Stimulated activated CD8-positive, alpha-beta memory T cell treated with anti-CD3 and anti-CD28 coated beads, Interleukin-12 subunit alpha, Interleukin-12 subunit beta, amount 100 ng/mL, for 1 hour (primary cell): ENCODE results near the gene FLOT1.
A peak's percentile ranks its signal among the peaks of the same experiment; 100 is the strongest.
"Not testable (repeated sequence)": the region's sequence is repeated elsewhere in the genome, so short reads cannot be mapped to it uniquely, and the experiment has no call there.

Experiments
- DNase-seq: peaks from one replicate; pipeline ENCODE4 v3.0.0-alpha.2; 2020; ENCODE audit warnings: low read depth

The FLOT1 gene

GRCh38 chr6:30723159-30723842 is 19.2 kb downstream of the FLOT1 start:
- DNase-seq = not testable (repeated sequence)

DNA sequence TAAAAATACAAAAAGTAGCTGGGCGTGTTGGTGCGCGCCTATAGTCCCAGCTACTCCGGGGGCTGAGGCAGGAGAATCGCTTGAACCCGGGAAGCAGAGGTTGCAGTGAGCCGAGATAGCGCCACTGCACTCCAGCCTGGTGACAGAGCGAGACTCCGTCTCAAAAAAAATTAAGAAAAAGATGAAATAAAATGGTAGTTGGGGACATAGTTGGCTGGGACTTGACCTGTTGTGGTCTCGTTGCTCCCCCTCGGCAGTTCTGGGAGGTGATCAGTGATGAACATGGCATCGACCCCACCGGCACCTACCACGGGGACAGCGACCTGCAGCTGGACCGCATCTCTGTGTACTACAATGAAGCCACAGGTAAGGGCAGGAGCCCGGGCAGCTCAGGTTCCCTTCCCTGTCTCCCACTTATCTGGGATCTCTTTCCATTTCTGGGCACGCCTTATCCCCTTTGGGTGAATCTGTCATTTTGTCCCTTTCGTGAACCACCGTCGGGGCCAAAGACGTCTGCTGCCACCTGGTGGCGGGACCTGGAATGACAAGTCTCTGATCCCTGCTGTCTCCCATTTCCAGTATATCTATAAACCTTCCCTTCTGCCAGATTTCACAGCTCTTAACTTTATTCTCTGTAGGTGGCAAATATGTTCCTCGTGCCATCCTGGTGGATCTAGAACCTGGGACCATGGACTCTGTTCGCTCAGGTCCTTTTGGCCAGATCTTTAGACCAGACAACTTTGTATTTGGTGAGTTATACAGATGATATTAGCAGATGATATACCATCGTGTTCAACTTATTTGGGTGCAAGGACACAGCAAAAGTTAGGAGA is 20.0 kb downstream of the FLOT1 start:
- peak; percentile 80 for DNase-seq

DNA sequence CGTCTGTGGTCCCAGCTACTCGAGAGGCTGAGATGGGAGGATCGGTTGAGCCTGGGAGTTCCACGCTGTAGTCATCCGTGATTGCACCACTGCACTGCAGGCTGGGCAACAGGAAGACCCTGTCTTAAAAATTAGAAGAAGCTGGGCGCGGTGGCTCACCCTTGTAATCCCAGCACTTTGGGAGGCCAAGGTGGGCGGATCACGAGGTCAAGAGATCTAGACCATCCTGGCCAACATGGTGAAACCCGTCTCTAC is 20.5 kb downstream of the FLOT1 start:
- DNase-seq = not testable (repeated sequence)

DNA sequence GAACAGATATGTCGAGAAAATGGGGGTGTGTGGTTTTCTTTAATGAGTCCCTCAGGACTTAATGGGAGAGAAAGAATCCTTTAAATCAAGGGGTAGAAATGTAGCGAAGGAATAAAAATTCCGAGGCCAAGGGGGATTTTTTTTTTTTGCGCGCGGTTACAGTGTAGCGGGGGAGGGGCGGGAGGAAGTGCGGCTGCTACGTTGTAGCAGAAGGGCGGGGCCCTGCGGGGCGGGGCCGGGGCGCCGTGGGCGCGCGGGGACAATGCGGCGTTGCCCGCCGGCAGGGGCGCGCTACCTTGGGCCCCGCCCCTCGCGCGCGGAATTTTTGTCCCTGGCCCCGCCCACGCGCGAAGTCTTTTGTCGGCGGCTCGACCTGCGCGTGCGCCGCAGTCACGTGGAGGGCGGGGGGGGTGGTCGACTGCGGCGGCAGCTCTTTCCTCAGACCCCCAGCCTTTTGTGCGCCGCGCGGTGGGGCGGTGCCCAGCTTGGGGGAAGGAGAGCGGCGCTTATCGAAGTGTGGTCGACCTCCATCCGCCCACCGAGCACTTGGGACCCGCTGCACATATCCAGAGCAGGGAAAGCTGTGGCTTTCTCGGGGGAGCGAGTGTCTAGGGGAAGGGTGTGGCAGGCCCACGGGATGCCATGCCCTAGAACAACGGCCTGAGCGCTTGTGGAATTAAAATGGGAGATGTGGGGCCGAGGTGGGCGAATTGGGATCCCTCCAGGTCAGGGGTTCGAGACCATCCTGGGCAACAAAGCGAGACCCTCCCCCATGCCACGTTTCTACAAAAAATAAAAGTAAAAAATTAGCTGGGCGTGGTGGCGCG is 21.1 kb downstream of the FLOT1 start:
- DNase-seq = peak; percentile 93

GRCh38 chr6:30720738-30721197 is 21.7 kb downstream of the FLOT1 start:
- no peak for DNase-seq

- DNase-seq = peak; percentile 90
Measured at GRCh38 chr6:30719791-30720737, 22.4 kb downstream of the FLOT1 start, which contains the start of gene TUBB. TUBB (plus strand) TSS chr6:30720352; CDS start chr6:30720507, 155 bp downstream.

DNA sequence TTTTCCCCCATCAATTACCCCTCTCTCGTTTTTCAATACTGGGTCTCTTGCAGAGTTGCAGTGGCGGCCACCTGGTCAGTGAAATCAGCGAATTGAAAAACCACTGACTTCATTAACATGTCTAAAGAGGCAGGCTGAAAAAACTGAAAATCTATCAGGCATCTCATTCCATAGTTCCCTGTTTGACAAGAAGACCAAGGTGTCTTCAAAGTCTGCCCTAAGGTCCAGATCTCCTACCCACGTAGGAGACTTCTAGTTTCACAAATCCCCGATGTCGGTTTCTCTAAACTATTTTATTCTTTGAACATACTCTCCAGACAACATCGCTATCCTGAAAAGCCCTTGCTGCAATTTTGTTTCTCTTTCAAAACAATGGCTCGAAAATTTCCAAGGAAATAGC is 23.1 kb downstream of the FLOT1 start:
- DNase-seq = no peak

- DNase-seq = not testable (repeated sequence)
Measured at GRCh38 chr6:30717845-30718720, 24.4 kb downstream of the FLOT1 start.

- peak; percentile 97 for DNase-seq
Measured at GRCh38 chr6:30717129-30717844, 25.2 kb downstream of the FLOT1 start, which contains the start of gene MDC1. MDC1 (minus strand) TSS chr6:30717281; CDS start chr6:30715175, 2,106 bp downstream.

GRCh38 chr6:30716879-30717128 is 25.7 kb downstream of the FLOT1 start:
- no peak for DNase-seq

GRCh38 chr6:30714263-30714662 is 28.2 kb downstream of the FLOT1 start:
- no peak for DNase-seq

DNA sequence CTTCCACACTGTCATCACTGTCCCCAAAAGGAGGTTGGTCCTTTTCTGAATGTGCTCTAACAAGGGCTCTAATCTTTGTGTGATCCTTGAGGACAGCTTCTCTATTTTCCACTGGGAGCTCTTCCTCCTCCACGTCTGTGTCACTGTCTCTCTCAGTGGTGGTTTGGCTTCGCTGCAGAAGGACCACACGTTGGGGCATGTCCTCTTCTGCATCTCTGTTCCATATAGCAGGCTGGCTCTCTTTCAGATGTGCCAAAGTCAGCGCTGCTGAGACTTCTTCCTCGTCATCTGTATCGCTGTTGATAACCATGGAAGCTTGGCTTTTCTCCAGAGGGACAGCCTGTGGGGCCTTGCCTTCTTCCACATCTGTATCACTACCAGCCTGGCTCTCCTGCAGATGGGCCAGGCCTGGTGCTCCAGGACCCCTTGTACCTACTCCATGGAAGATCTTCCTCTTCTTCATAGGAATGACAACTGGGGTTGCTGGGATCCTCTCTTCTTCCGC is 30.0 kb downstream of the FLOT1 start:
- no peak for DNase-seq

DNA sequence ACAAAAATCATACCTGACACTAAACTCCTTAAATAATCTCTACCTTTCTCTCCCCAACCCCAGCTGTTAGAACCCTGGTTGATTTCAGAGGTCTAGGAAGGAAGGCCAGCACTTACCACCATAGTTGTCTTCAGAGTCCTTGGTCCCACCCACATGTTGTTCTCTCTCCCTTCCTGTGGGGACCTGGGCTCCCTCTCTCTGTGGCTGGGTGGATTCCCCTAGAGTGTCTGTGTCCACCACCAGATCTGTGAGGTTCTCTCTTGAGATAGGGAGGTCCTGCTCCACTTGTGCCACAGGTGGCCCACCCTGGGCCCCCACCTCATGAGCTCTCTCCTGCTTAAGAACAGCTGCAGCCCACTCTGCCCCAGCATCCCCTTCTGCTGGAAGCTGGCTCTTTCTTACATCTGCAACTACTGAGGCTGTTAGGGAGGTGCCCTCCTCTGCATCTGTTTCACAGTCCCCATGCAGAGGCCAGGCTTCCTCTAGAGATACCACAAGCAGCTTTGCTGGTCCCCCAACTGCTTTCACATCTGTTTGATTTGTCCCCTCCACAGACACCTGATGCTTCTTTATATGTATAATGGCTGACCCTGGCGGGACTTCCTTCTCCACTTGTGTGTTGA is 30.6 kb downstream of the FLOT1 start:
- no peak for DNase-seq

- no peak for DNase-seq
Measured at GRCh38 chr6:30709101-30709868, 33.2 kb downstream of the FLOT1 start.

DNA sequence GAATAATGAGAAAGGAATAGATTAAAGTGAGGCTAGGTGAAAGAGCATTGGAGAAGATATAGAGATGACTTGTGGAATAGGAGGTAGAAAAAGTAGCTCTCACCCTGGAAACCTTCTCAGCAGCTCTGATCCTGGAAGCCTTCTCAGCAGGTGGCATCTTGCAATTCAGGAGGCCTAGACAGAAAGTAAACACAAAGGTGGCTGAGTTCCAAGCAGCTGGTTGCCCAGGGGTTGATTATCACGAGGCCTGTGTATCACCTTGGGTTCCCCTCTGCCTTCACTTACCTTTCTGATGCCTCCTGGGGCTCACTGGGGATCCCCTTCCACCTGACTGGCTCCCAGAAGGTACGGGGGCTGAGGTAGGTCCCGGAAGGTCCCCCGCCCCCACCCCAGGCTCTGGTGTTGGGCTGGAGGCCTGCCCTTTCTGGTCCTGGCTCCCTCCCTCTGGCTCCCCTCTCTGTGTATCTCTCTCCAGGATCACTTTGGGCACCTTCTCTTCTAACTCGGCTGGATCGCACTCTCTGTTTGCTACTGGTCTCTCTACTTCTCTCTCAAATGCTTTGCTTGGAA is 35.1 kb downstream of the FLOT1 start:
- DNase-seq = no peak

DNA sequence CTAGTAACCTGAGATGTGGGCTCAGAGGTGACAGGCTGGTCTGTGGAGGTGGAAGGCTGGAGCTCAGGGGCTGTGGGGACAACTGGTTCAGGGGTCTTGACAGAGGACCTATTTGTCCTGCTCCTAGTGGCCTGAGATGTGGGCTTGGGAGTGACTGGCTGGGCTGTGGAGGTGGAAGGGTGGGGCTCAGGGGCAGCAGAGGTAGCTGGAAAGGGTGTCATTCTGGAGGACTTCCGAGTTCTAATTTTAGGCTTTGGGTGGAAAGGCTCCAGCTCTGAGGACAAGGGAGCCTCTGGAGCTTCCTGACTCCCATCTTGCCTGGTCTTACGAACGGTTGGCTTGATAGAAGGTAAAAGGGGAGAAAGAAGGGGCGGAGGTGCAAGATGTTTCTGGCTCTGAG is 36.9 kb downstream of the FLOT1 start:
- no peak for DNase-seq

DNA sequence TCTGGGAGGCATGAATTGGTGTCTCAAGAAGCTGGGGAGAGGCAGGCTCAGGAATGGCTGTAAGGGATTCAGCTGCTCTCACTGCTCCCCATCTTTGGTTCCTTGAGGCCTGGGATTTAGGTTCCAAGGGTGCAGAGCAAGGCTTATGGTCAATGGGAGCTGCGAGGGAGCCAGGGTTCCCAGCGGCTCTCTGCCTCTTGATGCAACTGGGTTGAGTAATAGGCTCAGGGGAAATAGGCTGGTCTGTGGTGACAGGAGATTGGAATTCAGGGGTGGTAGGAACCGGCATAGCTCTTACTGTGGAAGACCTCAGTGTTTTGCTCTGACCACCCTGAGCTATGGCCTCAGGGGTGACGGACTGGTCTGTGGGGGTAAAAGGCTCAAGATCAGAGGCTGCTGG is 38.7 kb downstream of the FLOT1 start:
- no peak for DNase-seq

- no peak for DNase-seq
Measured at GRCh38 chr6:30703011-30703410, 39.5 kb downstream of the FLOT1 start.
